IPS-20b (cell line): ENCODE measurements around the gene SMARCE1.

Experiments
- H3K27ac ChIP-seq: one replicate; pipeline ENCODE4 v1.5.1; 2013; ENCODE audit warnings: low read length
- H3K27me3 ChIP-seq: 2 replicates; pipeline ENCODE4 v1.6.1; 2013; ENCODE audit warnings: mild to moderate bottlenecking, low read length, inconsistent platforms; ENCODE audit not compliant: insufficient read depth
- H3K36me3 ChIP-seq: 2 replicates; pipeline ENCODE4 v1.6.1; 2013; ENCODE audit warnings: low read depth, mild to moderate bottlenecking, inconsistent platforms, low read length, moderate library complexity; ENCODE audit not compliant: insufficient read depth
- H3K4me1 ChIP-seq: 2 replicates; pipeline ENCODE4 v1.6.1; 2013; ENCODE audit warnings: mild to moderate bottlenecking, control low read depth, inconsistent platforms, low read length, moderate library complexity; ENCODE audit not compliant: insufficient read depth
- H3K4me3 ChIP-seq: 2 replicates; pipeline ENCODE4 v1.5.1; 2013; ENCODE audit warnings: mild to moderate bottlenecking, low read length, inconsistent platforms
- H3K9ac ChIP-seq: 2 replicates; pipeline ENCODE4 v1.6.1; 2013; ENCODE audit warnings: low read depth, mild to moderate bottlenecking, inconsistent platforms, low read length, moderate library complexity
- H3K9me3 ChIP-seq: 2 replicates; pipeline ENCODE4 v1.6.1; 2013; ENCODE audit warnings: mild to moderate bottlenecking, low read depth, low read length, inconsistent platforms; ENCODE audit not compliant: insufficient read depth

The SMARCE1 gene

DNA sequence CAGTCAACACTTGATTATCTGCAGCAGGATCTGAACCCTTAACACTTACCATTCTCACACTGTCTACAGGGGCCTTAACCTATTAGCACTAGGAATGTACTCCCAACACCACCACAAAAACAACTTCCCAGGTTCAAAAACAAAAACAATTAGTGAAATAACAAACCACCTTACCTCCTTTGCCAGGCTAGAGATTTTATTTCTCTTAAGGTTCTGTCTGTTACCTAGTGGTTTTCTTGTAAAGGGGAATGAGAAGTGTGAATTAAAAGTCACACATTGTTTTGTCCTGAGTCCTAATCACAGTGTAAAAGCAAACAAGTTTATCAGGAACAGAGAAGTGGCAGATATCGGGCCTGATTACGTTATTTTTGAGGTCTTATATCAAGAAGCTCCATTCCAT lies 9.7 kb downstream of the SMARCE1 start:
- Histone ChIP-seq H3K36me3 (peaks cover 99% of the 10 kb centered on the region), H3K4me3 (no peak overlapping the region), H3K9ac (no peak overlapping the region), H3K27ac (no peak overlapping the region), H3K4me1 (no peaks in the 10 kb centered on the region), H3K27me3 (no peaks in the 10 kb centered on the region), H3K9me3 (no peaks in the 10 kb centered on the region)

DNA sequence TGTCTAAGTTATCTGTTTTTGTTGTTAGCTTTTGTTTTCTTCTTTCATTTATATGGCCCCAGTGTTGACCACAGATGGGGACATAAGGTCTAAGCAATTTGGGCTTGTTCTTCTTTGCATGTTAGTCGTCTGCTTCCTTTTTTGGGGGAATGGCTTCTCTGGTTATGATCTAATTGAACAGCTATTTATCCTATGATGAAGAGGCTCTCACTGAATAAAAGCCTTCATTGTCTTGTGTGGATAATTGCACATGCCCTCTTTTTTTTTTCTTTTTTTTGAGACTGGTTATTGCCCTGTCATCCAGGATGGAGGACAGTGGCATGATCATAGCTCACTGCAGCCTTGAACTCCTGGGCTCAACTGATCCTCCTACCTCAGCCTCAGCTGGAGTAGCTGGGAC lies 13.7 kb downstream of the SMARCE1 start:
- Histone ChIP-seq H3K27ac (no peak overlapping the region), H3K9me3 (no peaks in the 10 kb centered on the region), H3K36me3 (peaks cover 99% of the 10 kb centered on the region), H3K4me1 (no peaks in the 10 kb centered on the region), H3K4me3 (no peak overlapping the region), H3K27me3 (no peaks in the 10 kb centered on the region), H3K9ac (no peak overlapping the region)

DNA sequence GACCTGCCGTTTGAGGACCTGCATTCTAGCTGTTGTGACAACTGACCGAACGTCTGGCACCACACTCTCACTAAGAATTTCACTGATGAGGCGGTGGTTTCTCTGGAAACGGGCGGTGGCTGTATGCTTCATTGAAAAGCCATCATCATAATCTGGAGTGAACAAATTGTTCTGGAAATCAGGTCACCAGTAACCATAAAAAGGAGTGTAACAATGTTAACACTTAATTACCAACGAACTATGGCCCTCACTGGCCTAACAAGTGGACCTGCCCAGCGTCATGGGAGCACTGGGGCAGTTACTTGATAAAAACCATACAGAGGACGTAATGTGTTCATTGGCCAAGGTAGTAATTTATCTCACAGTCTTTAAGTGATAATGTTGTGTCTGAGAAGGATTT lies 15.4 kb downstream of the SMARCE1 start:
- Histone ChIP-seq H3K27ac (no peak overlapping the region), H3K4me3 (no peak overlapping the region), H3K9ac (no peak overlapping the region), H3K9me3 (no peaks in the 10 kb centered on the region), H3K4me1 (no peaks in the 10 kb centered on the region), H3K36me3 (peaks cover 100% of the 10 kb centered on the region), H3K27me3 (no peaks in the 10 kb centered on the region)

DNA sequence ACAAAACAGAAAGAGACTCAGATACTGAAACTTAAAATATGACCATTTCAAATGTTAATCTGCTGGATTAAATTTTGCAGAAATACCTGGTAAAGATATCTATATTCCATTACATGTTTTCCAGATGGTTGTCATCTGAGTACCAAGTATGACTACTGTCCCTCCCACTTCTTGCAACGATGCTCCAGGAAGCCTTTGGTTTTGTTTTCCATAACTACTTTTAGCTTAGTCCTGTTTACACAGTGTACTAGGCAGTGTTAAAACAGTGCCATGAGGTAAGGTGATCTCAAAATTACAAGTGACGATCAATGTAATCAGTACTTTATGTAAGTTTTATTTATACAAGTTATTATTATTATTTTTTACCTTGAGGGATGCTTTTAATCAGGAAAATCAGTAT lies 17.8 kb downstream of the SMARCE1 start:
- Histone ChIP-seq H3K27me3 (no peaks in the 10 kb centered on the region), H3K4me3 (no peak overlapping the region), H3K27ac (no peak overlapping the region), H3K36me3 (peaks cover 80% of the 10 kb centered on the region), H3K4me1 (no peaks in the 10 kb centered on the region), H3K9me3 (no peaks in the 10 kb centered on the region), H3K9ac (no peak overlapping the region)

DNA sequence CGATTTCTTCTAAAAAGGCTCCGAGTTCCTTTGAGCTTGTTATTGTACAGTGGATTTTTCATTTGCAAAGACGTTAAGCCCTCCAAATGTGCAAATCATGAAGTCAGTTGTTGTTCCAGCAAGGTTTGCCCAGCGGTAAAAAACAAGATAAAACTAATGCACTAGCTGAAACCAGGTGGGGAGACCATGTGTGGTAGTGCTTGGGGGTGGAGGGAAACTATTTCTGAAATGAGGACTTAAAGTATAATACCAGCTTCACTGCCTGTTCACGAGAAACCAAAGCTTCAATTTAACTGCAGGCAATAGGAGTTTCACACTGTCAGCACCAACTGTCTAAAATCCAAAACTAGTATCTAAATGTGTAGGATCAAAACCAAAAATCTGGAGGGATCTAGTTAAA lies 22.3 kb downstream of the SMARCE1 start:
- Histone ChIP-seq H3K4me1 (no peaks in the 10 kb centered on the region), H3K36me3 (peaks cover 35% of the 10 kb centered on the region), H3K27ac (no peak overlapping the region), H3K9me3 (no peaks in the 10 kb centered on the region), H3K27me3 (no peaks in the 10 kb centered on the region), H3K9ac (no peak overlapping the region), H3K4me3 (no peak overlapping the region)

DNA sequence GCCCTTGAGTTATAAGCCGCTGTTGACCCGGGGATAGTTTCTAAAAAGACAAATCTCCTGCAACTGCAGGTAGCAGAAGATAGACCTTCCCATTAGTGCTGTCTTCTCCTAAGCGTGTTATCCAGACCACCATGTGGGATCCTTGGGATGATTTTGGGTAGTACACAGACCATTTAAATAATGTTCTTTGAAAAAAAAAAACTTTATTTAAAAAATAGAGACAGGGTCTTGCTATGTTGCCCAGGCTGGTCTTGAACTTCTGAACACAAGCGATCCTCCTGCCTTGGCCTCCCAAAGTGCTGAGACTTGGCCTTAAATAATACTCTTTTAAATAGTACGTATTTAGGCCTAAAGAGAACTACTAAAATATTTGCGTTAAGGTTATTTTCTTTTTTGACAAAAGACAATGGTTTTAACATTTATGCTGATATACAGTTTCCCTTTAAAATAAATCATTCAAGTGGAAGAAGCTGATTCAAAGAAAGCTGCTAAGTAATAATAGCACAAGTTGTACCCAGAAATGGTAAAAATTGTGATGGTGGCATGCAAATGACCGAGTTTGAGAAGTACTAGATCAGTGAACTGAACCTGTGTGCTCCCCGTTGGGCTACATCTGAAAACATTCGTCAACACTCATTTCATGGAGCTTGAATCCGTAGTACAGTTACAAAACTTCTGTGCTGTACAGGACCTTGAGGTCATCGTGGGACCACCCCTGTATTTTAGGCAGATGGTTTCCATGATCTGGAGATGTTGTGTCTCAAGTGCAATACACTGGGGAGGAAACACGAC lies 24.0 kb downstream of the SMARCE1 start:
- Histone ChIP-seq H3K27me3 (no peaks in the 10 kb centered on the region), H3K27ac (no peak overlapping the region), H3K4me1 (no peaks in the 10 kb centered on the region), H3K9ac (no peak overlapping the region), H3K9me3 (no peaks in the 10 kb centered on the region), H3K4me3 (no peak overlapping the region), H3K36me3 (peaks cover 18% of the 10 kb centered on the region)

DNA sequence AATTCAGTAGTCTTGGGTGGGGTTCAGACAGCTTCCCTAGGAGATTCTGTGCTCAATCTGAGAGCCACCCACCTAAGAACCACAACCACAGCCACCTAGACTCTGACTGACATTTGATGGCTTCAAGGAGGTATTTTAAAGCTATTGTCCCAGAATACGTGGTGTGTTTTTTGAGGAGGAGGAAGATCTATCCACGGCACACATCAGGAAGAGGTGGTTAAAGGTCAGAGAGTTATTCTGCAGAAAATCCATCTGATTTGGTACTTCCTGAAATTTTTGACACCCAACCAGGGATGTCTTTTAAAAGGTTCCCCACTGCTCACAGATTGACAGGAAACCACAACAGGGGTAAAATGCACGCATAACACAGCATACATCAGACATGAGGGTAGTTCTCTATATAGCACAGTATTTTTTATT lies 25.1 kb downstream of the SMARCE1 start:
- H3K9ac ChIP-seq, result no peak overlapping the region
- no peak overlapping the region for H3K4me3 ChIP-seq
- peaks cover 7% of the 10 kb centered on the region for H3K36me3 ChIP-seq
- no peaks in the 10 kb centered on the region for H3K9me3 ChIP-seq
- no peaks in the 10 kb centered on the region for H3K4me1 ChIP-seq
- H3K27ac ChIP-seq, result no peak overlapping the region
- no peaks in the 10 kb centered on the region for H3K27me3 ChIP-seq

DNA sequence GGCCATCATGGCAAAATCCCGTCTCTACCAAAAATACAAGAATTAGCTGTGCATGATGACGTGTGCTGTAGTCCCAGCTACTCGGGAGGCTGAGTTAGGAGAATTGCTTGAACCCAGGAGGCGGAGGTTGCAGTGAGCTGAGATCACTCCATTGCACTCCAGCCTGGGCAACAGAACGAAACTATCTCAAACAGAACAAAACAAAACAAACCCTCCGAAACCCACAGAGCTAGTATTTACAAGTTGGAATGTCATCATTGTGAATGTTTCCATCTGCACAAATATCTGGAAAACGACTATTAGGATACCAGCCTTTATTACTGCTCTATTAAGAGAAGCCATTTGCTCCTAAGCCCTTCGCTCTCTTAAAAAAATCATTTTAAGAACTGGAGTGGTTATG lies 26.0 kb downstream of the SMARCE1 start:
- Histone ChIP-seq H3K9me3 (no peaks in the 10 kb centered on the region), H3K4me1 (no peaks in the 10 kb centered on the region), H3K27me3 (no peaks in the 10 kb centered on the region; the same call in 1 of the 2 replicates), H3K4me3 (no peak overlapping the region), H3K36me3 (no peaks in the 10 kb centered on the region), H3K9ac (no peak overlapping the region), H3K27ac (no peak overlapping the region)

DNA sequence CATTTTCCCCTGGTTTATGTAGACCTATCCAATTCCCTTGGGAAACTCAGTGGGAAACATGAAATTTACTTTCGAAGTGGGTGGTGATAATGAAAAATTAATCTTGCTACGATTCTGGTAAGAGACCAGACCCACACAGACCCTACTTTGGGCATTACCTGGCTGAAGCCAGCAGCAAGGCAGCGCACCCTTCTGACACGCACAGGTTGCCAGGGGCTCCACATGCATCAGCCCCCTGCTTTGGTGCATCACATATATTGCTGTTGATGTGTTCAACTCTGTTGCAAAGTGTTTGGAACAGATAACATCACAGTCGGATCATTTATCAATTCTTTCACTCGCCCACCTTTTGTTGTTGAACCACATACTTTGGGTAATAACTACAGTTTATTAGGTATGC lies 26.6 kb downstream of the SMARCE1 start:
- H3K27me3 ChIP-seq, result no peaks in the 10 kb centered on the region; the same call in 1 of the 2 replicates
- H3K4me1 ChIP-seq, result no peaks in the 10 kb centered on the region
- no peak overlapping the region for H3K27ac ChIP-seq
- H3K36me3 ChIP-seq, result no peaks in the 10 kb centered on the region
- no peak overlapping the region for H3K9ac ChIP-seq
- H3K9me3 ChIP-seq, result no peaks in the 10 kb centered on the region
- H3K4me3 ChIP-seq, result no peak overlapping the region

DNA sequence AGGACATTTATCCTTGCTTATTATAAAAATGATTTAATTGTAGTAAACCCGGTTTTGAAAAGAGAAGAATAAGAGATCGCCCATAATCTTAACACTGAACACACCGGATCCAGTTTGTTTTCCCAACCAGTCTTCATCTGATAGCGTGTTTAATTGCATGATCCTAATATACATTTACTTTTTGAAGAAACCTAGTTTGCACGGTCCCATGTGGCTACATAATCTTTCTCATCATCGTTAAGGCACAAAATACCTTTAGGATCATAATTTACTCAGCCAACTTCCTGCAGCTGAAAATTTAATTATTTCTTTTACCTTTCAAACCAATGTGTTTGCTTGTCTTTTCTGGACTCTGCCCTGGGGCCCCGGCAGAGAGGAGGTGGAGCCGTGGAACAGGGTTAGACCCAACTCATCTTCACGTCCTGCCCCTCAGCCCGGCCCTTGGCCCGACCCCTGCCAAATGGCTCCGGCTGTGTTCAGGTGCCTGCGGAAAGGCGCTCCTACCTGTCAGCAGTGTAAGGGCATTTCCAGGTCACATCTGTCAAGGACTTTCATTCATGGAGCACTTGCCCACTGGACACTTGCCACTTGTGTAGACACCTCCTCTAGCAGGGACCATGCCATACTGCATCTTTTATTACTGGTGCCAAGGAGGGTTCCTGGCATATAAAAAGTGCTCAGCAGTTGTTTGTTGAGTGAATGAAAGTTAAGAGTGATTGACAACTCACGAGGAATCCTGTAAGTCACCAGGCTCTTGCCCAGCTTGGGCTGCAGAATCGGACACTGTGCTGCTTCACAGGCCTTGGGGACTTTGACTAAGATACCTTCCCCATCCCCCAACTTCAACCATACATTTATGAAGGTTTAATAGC lies 28.6 kb downstream of the SMARCE1 start:
- Histone ChIP-seq H3K4me3 (no peak overlapping the region), H3K36me3 (no peaks in the 10 kb centered on the region), H3K9ac (no peak overlapping the region), H3K27ac (no peak overlapping the region), H3K27me3 (no peaks in the 10 kb centered on the region; the same call in 1 of the 2 replicates), H3K4me1 (peaks cover 6% of the 10 kb centered on the region; the same call in 1 of the 2 replicates), H3K9me3 (no peaks in the 10 kb centered on the region)

DNA sequence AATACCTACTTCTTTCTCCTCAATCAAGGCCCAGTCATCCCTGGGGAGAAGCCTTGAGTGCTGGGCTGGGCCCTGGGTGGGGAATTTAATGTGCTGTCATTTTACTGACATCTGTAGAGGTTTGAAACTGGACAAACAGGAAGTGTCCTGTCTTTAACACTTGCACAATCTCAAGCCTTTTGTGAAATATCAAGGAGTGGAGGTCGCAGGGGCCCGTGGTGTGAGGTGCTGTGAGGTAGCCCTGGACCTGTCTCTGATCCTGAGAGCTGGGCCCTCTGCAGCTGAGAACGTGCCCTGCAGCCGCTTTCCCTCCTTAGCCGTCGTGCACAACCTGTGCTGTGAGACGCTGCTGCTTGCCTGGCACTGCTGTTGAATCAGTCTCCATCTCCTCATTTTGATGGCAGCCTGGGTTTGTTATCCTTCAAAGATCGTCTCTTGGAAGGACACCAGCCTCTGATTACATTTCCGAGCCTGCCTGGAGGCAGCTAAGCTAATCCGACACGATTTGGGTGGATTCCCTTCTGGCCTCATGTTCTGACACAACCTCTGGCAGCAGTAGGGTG lies 29.9 kb downstream of the SMARCE1 start:
- Histone ChIP-seq H3K4me1 (peaks cover 6% of the 10 kb centered on the region; the same call in 1 of the 2 replicates), H3K9ac (no peak overlapping the region), H3K4me3 (no peak overlapping the region)

More for the DNA sequence above, 29.9 kb downstream of the SMARCE1 start:
- Histone ChIP-seq H3K27me3 (no peaks in the 10 kb centered on the region; the same call in 1 of the 2 replicates), H3K36me3 (no peaks in the 10 kb centered on the region), H3K27ac (no peak overlapping the region), H3K9me3 (no peaks in the 10 kb centered on the region)
